HepG2 (cell line): ENCODE results near the gene POMT2. TPM values are rescaled to one million over a fixed set of nuclear protein-coding genes. Genes with fewer than 3 reads are reported as not detected.

ENCODE experiments used
- ARID5B ChIP-seq: IDR thresholded peaks from 2 replicates; pipeline ENCODE4 v1.4.0; 2020; ENCODE audit warnings: mild to moderate bottlenecking, missing genetic modification reagents
- FUBP1 ChIP-seq: sonication (generic); formaldehyde crosslinking; IDR thresholded peaks from 2 replicates; pipeline ENCODE4 v1.5.1; 2020; ENCODE audit warnings: missing genetic modification reagents, mild to moderate bottlenecking, borderline replicate concordance
- GATAD1 ChIP-seq: IDR thresholded peaks from 2 replicates; pipeline ENCODE4 v1.6.1; 2016; ENCODE audit warnings: missing genetic modification reagents, missing compliant biosample characterization
- GATAD2A ChIP-seq: IDR thresholded peaks from 2 replicates; pipeline ENCODE4 v1.6.1; 2016
- NR2F6 ChIP-seq, 2 experiments: IDR thresholded peaks; 2 replicates each; pipeline ENCODE4 v1.6.1; 2016; ENCODE audit warnings: antibody characterized with exemption in 1 of 2, mild to moderate bottlenecking in 1 of 2
- PPARG ChIP-seq: conservative IDR thresholded peaks from 2 replicates; pipeline ENCODE4 v1.6.1; 2016; ENCODE audit warnings: missing biosample characterization, missing genetic modification reagents
- SAFB2 ChIP-seq: sonication (generic); formaldehyde crosslinking; IDR thresholded peaks from 2 replicates; pipeline ENCODE4 v1.5.1; 2020; ENCODE audit warnings: missing genetic modification reagents, low read depth, mild to moderate bottlenecking, borderline replicate concordance
- SAP130 ChIP-seq: IDR thresholded peaks from 2 replicates; pipeline ENCODE4 v1.6.1; 2016; ENCODE audit warnings: low read depth
- SOX13 ChIP-seq, 3 experiments: fragments of 450-650 bp in 1 of 3; sonication (generic) in 1 of 3; formaldehyde crosslinking in 1 of 3; IDR thresholded peaks in 2 of 3; conservative IDR thresholded peaks in 1 of 3; 2 replicates each; pipeline versions ENCODE4 v1.5.0 to v1.6.1; 2016 to 2020; ENCODE audit warnings: antibody characterized with exemption in 1 of 3, mild to moderate bottlenecking in 1 of 3, missing compliant biosample characterization in 1 of 3, missing genetic modification reagents in 1 of 3, moderate library complexity in 1 of 3
- SOX6 ChIP-seq, 2 experiments: fragments of 450-650 bp in 1 of 2; sonication (generic) in 1 of 2; formaldehyde crosslinking in 1 of 2; IDR thresholded peaks; 2 replicates each; pipeline versions ENCODE4 v1.4.0 to v1.6.1; 2017 to 2020; ENCODE audit warnings: antibody characterized with exemption in 1 of 2, mild to moderate bottlenecking in 1 of 2, missing genetic modification reagents in 1 of 2
- THAP11 ChIP-seq: IDR thresholded peaks from 2 replicates; pipeline ENCODE4 v1.6.1; 2016; ENCODE audit warnings: missing biosample characterization, missing genetic modification reagents
- ZBTB40 ChIP-seq, 2 experiments: fragments of 450-650 bp in 1 of 2; sonication (generic) in 1 of 2; formaldehyde crosslinking in 1 of 2; IDR thresholded peaks; 2 replicates each; pipeline versions ENCODE4 v1.6.1 to v1.8.0; 2016 to 2022; ENCODE audit warnings: antibody characterized with exemption in 1 of 2, mild to moderate bottlenecking in 1 of 2, missing genetic modification reagents in 1 of 2
- ZNF430 ChIP-seq: sonication (generic); formaldehyde crosslinking; IDR thresholded peaks from 2 replicates; pipeline ENCODE4 v1.9.0; 2021; ENCODE audit warnings: mild to moderate bottlenecking, missing genetic modification reagents
- polyA plus RNA-seq, 8 experiments: library from polyadenylated mRNA; depleted of rRNA in 3 of 8; stranded (reverse) in 7 of 8; unstranded in 1 of 8; fragments of >200 nt; fragmentation: Illumina TruSeq in 4 of 8; extraction: Trizol in 4 of 8; gene quantifications; 2 replicates each; pipeline versions ENCODE4 v1.2.1 to v1.2.3, GENCODE V29; 2011 to 2016; ENCODE audit warnings: low read depth in 4 of 8, missing spikeins in 1 of 8, mixed read lengths in 1 of 8; ENCODE audit not compliant: insufficient read depth in 1 of 8
- total RNA-seq, 5 experiments: library from RNA; depleted of rRNA; stranded (reverse); fragments of >200 nt; fragmentation: Illumina TruSeq; extraction: Trizol; gene quantifications; 2 replicates each; pipeline ENCODE4 v1.2.3, GENCODE V29; 2016; ENCODE audit warnings: low read depth in 1 of 5

POMT2 gene
- total and polyA plus RNA-seq, 2 of the 13 experiments (the other 11 are each of a cell fraction or from before 2014, with no cell fraction given), result 15.3 to 15.9 TPM

- TF ChIP-seq ZBTB40 (IDR thresholded peaks at IDR 0.05) (no peak), ZBTB40 (CRISPR knock-in tag; IDR thresholded peaks at IDR 0.05) (peak; percentile 25; the same call in 1 of the 2 replicates), PPARG (CRISPR knock-in tag) (peak; percentile 26; the same call in 1 of the 2 replicates), SAFB2 (CRISPR knock-in tag) (no peak), ZNF430 (CRISPR knock-in tag) (no peak), NR2F6 (IDR thresholded peaks at IDR 0.05) (no peak), NR2F6 (CRISPR knock-in tag; IDR thresholded peaks at IDR 0.05) (0 out of 2 replicates have a peak, but pooled peaks have one; percentile 6), THAP11 (CRISPR knock-in tag) (peak; percentile 17; the same call in 1 of the 2 replicates), SOX13 (IDR thresholded peaks at IDR 0.05) (no peak), SOX13 (CRISPR knock-in tag; conservative IDR thresholded peaks at IDR 0.05 in 1 of 2, IDR thresholded peaks at IDR 0.05 in 1 of 2) (peak in 1 of 2 experiments; percentile 50; a peak in 2 of 4 replicates), SOX6 (IDR thresholded peaks at IDR 0.05) (no peak), SOX6 (CRISPR knock-in tag; IDR thresholded peaks at IDR 0.05) (peak; percentile 44; the same call in 1 of the 2 replicates), FUBP1 (CRISPR knock-in tag) (no peak), ARID5B (CRISPR knock-in tag) (peak; percentile 64), GATAD2A (CRISPR knock-in tag) (peak; percentile 30; the same call in 1 of the 2 replicates), GATAD1 (CRISPR knock-in tag) (0 out of 2 replicates have a peak, but pooled peaks have one; percentile 30), SAP130 (CRISPR knock-in tag) (peak; percentile 66)
These were observed 2.6 kb downstream of the POMT2 start (continued) for GRCh38 chr14:77318006-77318553.
